Measurements from ENCODE around the gene ITIH1.

ITIH1 gene

DNA sequence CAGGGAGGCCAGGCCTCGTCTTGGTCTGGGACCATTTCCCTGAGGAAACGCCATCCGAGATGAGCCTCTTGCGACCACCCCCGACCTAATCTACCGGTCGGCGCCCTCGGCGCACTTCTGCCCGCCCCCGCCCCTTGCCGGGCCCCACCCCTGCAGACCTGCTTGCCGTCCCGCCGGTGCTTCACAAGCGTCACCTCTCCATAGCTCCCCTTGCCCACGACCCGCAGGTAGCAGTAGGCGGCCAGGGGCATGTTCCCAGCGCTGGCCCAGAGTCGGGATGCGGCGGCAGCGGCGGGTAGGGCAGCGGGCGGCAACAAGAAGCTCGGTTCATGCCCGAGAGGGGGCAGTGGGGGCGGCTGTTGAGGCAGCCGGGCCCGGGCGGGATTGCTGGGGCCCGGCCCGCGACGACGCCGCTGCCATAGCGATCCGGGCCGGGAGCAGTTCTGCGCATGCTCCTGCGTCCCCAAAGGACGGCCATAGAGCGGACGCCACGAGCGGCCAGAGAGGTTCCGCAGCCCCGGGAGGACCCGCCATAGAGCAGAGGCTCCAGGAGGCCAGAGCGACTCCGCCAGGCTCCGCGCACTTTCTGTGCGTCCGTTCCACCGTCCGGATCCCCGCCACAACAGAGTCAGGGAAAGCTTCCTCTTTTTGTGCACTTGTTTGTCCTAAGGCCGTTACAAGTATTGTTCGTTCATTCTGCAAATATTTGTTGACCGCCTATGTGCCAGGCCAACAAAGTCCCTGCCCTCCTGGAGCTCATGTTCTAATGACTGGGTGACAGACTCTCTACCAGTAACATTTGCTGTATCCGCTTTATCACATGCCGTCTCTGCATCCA, 6.7 kb upstream of the ITIH1 start, which contains the start of gene NEK4:
Gene NEK4 (minus strand): TSS at position 445 of the 838 bp plus-strand sequence. CDS start 194 bp downstream, at position 251.
- peak within 1 kb of the TSS; percentile 82 for H3K4me3 ChIP-seq (ENCODE audit: low read depth, low read length)
- TF ChIP-seq, protein P1, sequence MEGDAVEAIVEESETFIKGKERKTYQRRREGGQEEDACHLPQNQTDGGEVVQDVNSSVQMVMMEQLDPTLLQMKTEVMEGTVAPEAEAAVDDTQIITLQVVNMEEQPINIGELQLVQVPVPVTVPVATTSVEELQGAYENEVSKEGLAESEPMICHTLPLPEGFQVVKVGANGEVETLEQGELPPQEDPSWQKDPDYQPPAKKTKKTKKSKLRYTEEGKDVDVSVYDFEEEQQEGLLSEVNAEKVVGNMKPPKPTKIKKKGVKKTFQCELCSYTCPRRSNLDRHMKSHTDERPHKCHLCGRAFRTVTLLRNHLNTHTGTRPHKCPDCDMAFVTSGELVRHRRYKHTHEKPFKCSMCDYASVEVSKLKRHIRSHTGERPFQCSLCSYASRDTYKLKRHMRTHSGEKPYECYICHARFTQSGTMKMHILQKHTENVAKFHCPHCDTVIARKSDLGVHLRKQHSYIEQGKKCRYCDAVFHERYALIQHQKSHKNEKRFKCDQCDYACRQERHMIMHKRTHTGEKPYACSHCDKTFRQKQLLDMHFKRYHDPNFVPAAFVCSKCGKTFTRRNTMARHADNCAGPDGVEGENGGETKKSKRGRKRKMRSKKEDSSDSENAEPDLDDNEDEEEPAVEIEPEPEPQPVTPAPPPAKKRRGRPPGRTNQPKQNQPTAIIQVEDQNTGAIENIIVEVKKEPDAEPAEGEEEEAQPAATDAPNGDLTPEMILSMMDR (IDR thresholded peaks at IDR 0.05; ENCODE audit: borderline replicate concordance, insufficient read depth, low read depth, low read length), result no peak

DNA sequence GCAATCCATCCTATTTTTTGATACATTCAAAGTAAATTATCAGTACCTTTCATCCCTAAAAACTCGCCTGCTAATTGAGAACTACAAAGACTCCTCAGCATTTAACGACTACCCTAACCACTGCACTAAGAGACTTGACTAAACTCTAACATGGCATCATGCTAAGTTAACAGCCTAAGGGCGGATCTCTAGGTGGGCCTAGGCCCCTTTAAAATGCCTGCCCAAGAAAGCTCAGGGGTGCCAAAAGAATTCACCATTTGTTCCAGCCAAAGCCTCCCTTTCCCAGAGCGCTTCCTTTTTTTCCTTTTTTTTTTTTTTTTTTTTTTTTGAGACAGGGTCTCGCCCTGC, 6.1 kb upstream of the ITIH1 start:
- H3K4me3 ChIP-seq (ENCODE audit: low read depth, low read length), result peak overlapping the region; percentile 82
- TF ChIP-seq, protein P1 (IDR thresholded peaks at IDR 0.05; ENCODE audit: borderline replicate concordance, insufficient read depth, low read depth, low read length), result no peak

DNA sequence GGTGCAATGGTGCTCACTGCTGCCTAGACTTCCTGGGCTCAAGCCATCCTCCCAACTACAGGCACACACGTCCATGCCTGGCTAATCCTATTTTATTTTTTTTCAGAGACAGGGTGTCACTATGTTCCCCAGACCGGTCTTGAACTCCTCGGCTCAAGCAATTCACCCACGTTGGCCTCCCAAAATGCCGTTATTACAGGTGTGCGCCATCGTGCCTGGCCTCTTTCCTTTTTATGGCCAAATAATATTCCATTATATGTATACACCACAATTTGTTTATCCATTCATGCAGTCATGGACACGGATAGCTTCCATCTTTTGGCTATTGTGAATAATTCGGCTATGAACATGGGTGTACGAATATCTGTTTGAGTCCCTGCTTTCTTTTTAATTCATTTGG, 5.7 kb upstream of the ITIH1 start:
- no peak overlapping the region for H3K4me3 ChIP-seq (ENCODE audit: low read depth, low read length)

DNA sequence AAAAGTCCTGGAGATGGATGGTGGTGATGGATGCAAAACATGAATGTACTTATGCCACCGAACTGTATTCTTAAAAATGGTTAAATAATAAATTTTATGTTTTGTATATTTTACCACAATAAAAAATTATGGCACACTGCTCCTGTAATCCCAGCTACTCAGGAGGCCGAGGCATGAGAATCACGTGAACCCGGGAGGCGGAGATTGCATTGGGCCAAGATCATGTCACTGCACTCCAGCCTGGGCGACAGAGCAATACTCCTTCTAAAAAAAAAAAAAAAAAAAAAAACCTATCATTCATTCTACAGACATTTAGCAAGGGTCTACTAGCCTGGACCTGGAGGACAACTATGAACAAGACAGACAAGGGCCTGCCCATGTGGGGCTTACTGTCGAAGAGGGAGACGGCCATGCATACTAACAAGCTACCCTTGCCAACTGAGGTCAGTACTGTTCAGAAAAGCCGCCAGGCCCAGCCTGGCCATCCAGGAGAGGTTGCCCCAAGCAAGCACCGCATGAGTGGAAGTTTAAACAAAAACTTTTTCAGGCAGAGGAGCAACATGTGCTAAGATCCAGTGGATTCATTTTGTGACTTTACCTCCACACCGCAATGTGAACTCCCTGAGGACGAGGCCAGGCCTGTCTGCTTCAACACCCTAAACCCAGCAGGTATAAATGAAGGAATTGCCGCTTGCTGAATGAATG, 3.9 kb upstream of the ITIH1 start:
- TF ChIP-seq, protein P1 (IDR thresholded peaks at IDR 0.05; ENCODE audit: borderline replicate concordance, insufficient read depth, low read depth, low read length), result no peak
- no peak overlapping the region for H3K4me3 ChIP-seq (ENCODE audit: low read depth, low read length)

More for the DNA sequence above, 5.7 kb upstream of the ITIH1 start:
- TF ChIP-seq, protein P1 (IDR thresholded peaks at IDR 0.05; ENCODE audit: borderline replicate concordance, insufficient read depth, low read depth, low read length), result no peak

DNA sequence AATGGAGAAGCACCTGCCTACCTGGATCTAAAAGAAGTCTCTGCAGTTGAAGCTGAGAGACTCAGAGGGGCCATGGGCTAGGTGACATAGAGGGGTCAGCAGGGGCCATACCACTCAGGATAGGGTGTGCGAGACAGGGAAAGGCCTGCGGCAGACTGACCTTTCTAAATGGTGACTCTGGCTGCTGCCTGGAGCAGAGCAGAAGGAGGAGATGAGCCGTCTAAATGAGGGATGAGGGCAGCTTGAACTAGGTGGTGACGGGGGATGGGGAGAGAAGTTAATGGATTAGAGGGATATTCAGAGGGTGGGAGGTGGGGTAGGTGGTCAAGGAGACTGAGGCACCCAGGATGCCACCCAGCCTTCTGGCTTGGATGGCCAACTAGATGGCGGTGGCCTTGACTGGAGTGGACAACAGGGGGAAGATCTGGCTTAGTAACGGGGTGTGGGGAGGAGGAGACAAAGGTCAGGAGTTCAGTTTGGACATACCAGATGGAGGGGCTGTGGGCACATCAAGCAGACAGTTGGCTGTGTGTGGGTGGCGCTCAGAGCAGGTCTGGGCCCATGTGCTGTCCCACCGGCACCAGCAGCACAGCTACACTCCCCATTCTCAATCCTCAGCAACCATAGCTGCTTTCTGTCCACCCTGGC, 3.2 kb upstream of the ITIH1 start:
- H3K4me3 ChIP-seq (ENCODE audit: low read depth, low read length), result no peak overlapping the region
- TF ChIP-seq, protein P1 (IDR thresholded peaks at IDR 0.05; ENCODE audit: borderline replicate concordance, insufficient read depth, low read depth, low read length), result no peak

DNA sequence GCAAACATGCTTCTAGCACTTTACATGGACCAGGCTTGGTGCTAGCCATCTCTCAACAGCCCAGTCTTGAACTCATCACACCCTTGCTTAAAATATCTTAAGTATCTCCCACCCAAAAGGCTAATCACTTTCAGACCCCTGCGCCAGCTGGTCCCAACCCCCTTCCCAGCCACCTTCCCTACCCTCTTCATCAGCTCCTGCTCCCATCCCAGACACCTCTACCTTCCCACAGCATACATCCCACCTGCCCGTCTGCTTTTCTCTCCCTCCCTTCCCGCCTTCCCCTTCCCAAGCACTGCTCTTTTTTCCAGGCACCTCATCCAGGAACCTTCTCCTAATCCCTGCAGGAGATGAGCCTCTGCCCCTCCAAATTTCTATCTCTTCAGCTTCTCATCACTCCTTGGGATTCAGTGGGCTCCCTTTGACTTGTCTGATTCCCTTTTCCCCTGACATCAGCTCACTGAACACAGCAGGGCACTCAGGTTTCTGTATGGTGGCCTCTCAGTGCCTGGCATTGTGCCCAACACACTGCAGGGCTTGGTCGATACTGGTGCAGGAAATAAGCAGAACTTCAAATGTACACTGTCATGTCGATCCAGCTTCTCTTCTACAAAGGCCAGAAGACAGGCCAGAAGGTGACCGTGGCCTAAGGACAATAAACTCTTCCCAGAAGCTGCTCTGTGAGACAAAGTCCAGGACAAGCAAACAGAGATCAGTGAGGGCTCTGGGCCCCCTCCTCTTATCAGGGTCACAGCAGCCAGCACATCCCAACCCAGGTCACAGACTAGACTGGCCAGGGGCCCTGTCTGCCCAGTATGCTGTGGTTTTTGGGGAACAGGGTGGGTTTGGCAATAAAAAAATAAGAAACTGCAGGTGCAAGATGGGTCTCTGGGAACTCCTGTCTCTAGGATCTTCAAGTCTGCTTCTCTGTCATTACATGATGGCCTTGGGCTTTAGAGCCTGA, 2.2 kb upstream of the ITIH1 start:
- TF ChIP-seq, protein P1 (IDR thresholded peaks at IDR 0.05; ENCODE audit: borderline replicate concordance, insufficient read depth, low read depth, low read length), result no peak
- H3K4me3 ChIP-seq (ENCODE audit: low read depth, low read length), result no peak overlapping the region
